HCT116 (cell line): Measurements from ENCODE around the gene ZBTB33. TPM values are rescaled to one million over a fixed set of nuclear protein-coding genes. Genes with fewer than 3 reads are reported as not detected.

ENCODE experiments used
- ATAC-seq: fragments of 200-7000 bp; cut with Tn5 transposase; 2 replicates; pipeline ENCODE4 v1.9.1; 2020; ENCODE audit warnings: mild to moderate bottlenecking, moderate library complexity
- BruUV-seq: library from RNA; stranded (reverse); fragments of 400-500 nt; replicated peaks from 2 replicates; lab custom pipeline; 2021; lab: Mats Ljungman, UMichigan
- CTCF ChIA-PET: fragments of 300-600 bp; sonication (Branson Sonifier 250); formaldehyde crosslinking; loops from one replicate; lab custom pipeline; 2021; ENCODE audit warnings: antibody characterized with exemption; lab: Charles Lee
- POLR2A ChIA-PET: fragments of 300-600, 350-600 bp; sonication (Branson Sonifier 250); formaldehyde crosslinking; loops from one replicate; lab custom pipeline; 2021; ENCODE audit warnings: antibody characterized with exemption; lab: Charles Lee
- RAD21 ChIA-PET, 2 experiments: fragments of 300-600 bp; sonication (Branson Sonifier 250); formaldehyde crosslinking; loops; one replicate each; lab custom pipeline; 2023; ENCODE audit warnings: low total read pairs in 2 of 2; ENCODE audit not compliant: uncharacterized antibody in 2 of 2, unreplicated experiment in 2 of 2, low non-redundant PET in 1 of 2; lab: Charles Lee
- DNase-seq: peaks from one replicate; pipeline ENCODE4 v3.0.0-alpha.2; 2010; ENCODE audit warnings: low read depth, low spot score
- H2AFZ ChIP-seq: fragments of 200-600 bp; shearing (Covaris generic), sonication (generic); 2 replicates; pipeline ENCODE4 v1.6.1; 2017; ENCODE audit warnings: low read depth, mixed run types, mixed read lengths, antibody characterized with exemption, low read length; ENCODE audit not compliant: poor library complexity, severe bottlenecking
- H3K27ac ChIP-seq: 2 replicates; pipeline ENCODE4 v1.5.1; 2012; ENCODE audit warnings: low read depth, low read length
- H3K27me3 ChIP-seq: fragments of 200-600 bp; sonication (generic); 2 replicates; pipeline ENCODE4 v1.6.1; 2016; ENCODE audit warnings: mixed run types, low read length, mixed read lengths; ENCODE audit not compliant: insufficient read depth
- H3K36me3 ChIP-seq, 2 experiments: fragments of 200-500 bp in 1 of 2; fragments of 200-600 bp in 1 of 2; sonication (Bioruptor generic) in 1 of 2; sonication (generic) in 1 of 2; 2 replicates each; pipeline versions ENCODE4 v1.5.1 to v1.6.1; 2014 to 2016; ENCODE audit warnings: low read length in 2 of 2, inconsistent platforms in 1 of 2, mixed read lengths in 1 of 2, mixed run types in 1 of 2; ENCODE audit not compliant: insufficient read depth in 2 of 2, control insufficient read depth in 1 of 2
- H3K4me1 ChIP-seq, 2 experiments: fragments of 200-600 bp in 1 of 2; sonication (generic) in 1 of 2; 2 replicates each; pipeline versions ENCODE4 v1.5.1 to v1.6.1; 2012 to 2017; ENCODE audit warnings: low read length in 2 of 2, inconsistent platforms in 1 of 2, mild to moderate bottlenecking in 1 of 2, mixed read lengths in 1 of 2, mixed run types in 1 of 2, moderate library complexity in 1 of 2; ENCODE audit not compliant: insufficient read depth in 2 of 2, control insufficient read depth in 1 of 2
- H3K4me2 ChIP-seq: fragments of 200-600 bp; sonication (generic); 2 replicates; pipeline ENCODE4 v1.6.1; 2017; ENCODE audit warnings: mixed run types, low read length, mixed read lengths
- H3K4me3 ChIP-seq, 2 experiments: fragments of 200-600 bp in 1 of 2; sonication (generic) in 1 of 2; replicated peaks in 1 of 2; 2 replicates each; pipeline ENCODE4 v1.5.1; 2011 to 2016; ENCODE audit warnings: low read length in 2 of 2, control low read depth in 1 of 2, low read depth in 1 of 2, mild to moderate bottlenecking in 1 of 2, mixed read lengths in 1 of 2, mixed run types in 1 of 2
- H3K79me2 ChIP-seq: fragments of 200-600 bp; sonication (generic); 2 replicates; pipeline ENCODE4 v1.6.1; 2017; ENCODE audit warnings: mild to moderate bottlenecking, mixed run types, low read length, moderate library complexity, mixed read lengths; ENCODE audit not compliant: insufficient read depth
- H3K9ac ChIP-seq: fragments of 200-600 bp; sonication (generic); 2 replicates; pipeline ENCODE4 v1.6.1; 2016; ENCODE audit warnings: low read length, mixed read lengths
- H3K9me2 ChIP-seq: fragments of 200-600 bp; sonication (generic), shearing (Covaris generic); 2 replicates; pipeline ENCODE4 v1.6.1; 2017; ENCODE audit warnings: mixed run types, mild to moderate bottlenecking, moderate library complexity; ENCODE audit not compliant: insufficient read depth
- H3K9me3 ChIP-seq, 2 experiments: fragments of 200-500 bp in 1 of 2; fragments of 200-600 bp in 1 of 2; sonication (Bioruptor generic) in 1 of 2; sonication (generic) in 1 of 2; 2 replicates each; pipeline ENCODE4 v1.6.1; 2014 to 2017; ENCODE audit warnings: low read length in 2 of 2, mixed read lengths in 2 of 2, inconsistent platforms in 1 of 2, low read depth in 1 of 2, mild to moderate bottlenecking in 1 of 2, mixed run types in 1 of 2, moderate library complexity in 1 of 2; ENCODE audit not compliant: control insufficient read depth in 1 of 2, insufficient read depth in 1 of 2
- H4K20me1 ChIP-seq: fragments of 200-600 bp; sonication (generic), shearing (Covaris generic); 2 replicates; pipeline ENCODE4 v1.6.1; 2017; ENCODE audit warnings: mixed run types, mild to moderate bottlenecking, moderate library complexity; ENCODE audit not compliant: insufficient read depth
- CBX3 ChIP-seq: IDR thresholded peaks from 2 replicates; pipeline ENCODE4 v1.6.1; 2012; ENCODE audit warnings: low read depth
- CEBPB ChIP-seq: IDR thresholded peaks from 2 replicates; pipeline ENCODE4 v1.6.1; 2012; ENCODE audit warnings: low read depth
- CTCF ChIP-seq, 3 experiments: fragments of 200-600 bp in 1 of 3; sonication (generic) in 1 of 3; IDR thresholded peaks in 2 of 3; conservative IDR thresholded peaks in 1 of 3; 2 replicates each; pipeline ENCODE4 v1.5.1; 2012 to 2017; ENCODE audit warnings: low read depth in 2 of 3, low read length in 2 of 3, antibody characterized with exemption in 1 of 3, borderline replicate concordance in 1 of 3, control low read depth in 1 of 3, mild to moderate bottlenecking in 1 of 3, mixed read lengths in 1 of 3, mixed run types in 1 of 3, moderate library complexity in 1 of 3; ENCODE audit not compliant: insufficient read depth in 1 of 3
- EGR1 ChIP-seq: IDR thresholded peaks from 2 replicates; pipeline ENCODE4 v1.6.1; 2012; ENCODE audit warnings: low read depth
- EZH2phosphoT487 ChIP-seq: fragments of 200-600 bp; IDR thresholded peaks from 2 replicates; pipeline ENCODE4 v1.6.1; 2018; ENCODE audit warnings: antibody characterized with exemption, borderline replicate concordance
- FOSL1 ChIP-seq: IDR thresholded peaks from 2 replicates; pipeline ENCODE4 v1.6.1; 2012; ENCODE audit warnings: low read depth
- JUND ChIP-seq: IDR thresholded peaks from 2 replicates; pipeline ENCODE4 v1.6.1; 2012
- MAX ChIP-seq: IDR thresholded peaks from 2 replicates; pipeline ENCODE4 v1.6.1; 2012
- POLR2AphosphoS5 ChIP-seq: IDR thresholded peaks from 2 replicates; pipeline ENCODE4 v1.6.1; 2011; ENCODE audit warnings: mild to moderate bottlenecking, low read depth, low read length, moderate library complexity
- REST ChIP-seq: IDR thresholded peaks from 2 replicates; pipeline ENCODE4 v1.6.1; 2012; ENCODE audit warnings: low read depth
- SIN3A ChIP-seq: IDR thresholded peaks from 2 replicates; pipeline ENCODE4 v1.6.1; 2012; ENCODE audit warnings: low read depth
- SP1 ChIP-seq: IDR thresholded peaks from 2 replicates; pipeline ENCODE4 v1.6.1; 2012; ENCODE audit warnings: low read depth
- SRF ChIP-seq: IDR thresholded peaks from 2 replicates; pipeline ENCODE4 v1.6.1; 2012; ENCODE audit warnings: low read depth
- YY1 ChIP-seq: IDR thresholded peaks from 2 replicates; pipeline ENCODE4 v1.6.1; 2011; ENCODE audit warnings: low read length, low read depth, moderate library complexity, mild to moderate bottlenecking; ENCODE audit not compliant: insufficient replicate concordance; ENCODE audit errors: extremely low read depth
- ZFX ChIP-seq: fragments of 450-650 bp; IDR thresholded peaks from 2 replicates; pipeline ENCODE4 v1.6.1; 2017
- ZNF274 ChIP-seq: fragments of 200-500 bp; sonication (Bioruptor generic); IDR thresholded peaks from 2 replicates; pipeline ENCODE4 v1.6.1; 2014; ENCODE audit warnings: mild to moderate bottlenecking, low read depth, low read length, inconsistent platforms
- intact Hi-C: fragments of 100-400 bp; cut with micrococcal nuclease; formaldehyde crosslinking; loops from 2 replicates; pipeline ENCODE4 v1.10.0; 2022
- total RNA-seq: library from RNA; stranded (reverse); gene quantifications from one replicate; pipeline ENCODE4 v1.2.1, GENCODE V29; 2021; ENCODE audit not compliant: unreplicated experiment

The ZBTB33 gene
- total RNA-seq, 1 experiment from 2014 or later, result 12.3 TPM

GRCh38 chrX:120242813-120243212 lies 7.8 kb upstream of the ZBTB33 start:
- DNase-seq, result no peak
- TF ChIP-seq POLR2AphosphoS5 (no peak), MAX (no peak), YY1 (no peak), CEBPB (no peak), EZH2phosphoT487 (no peak), REST (no peak), FOSL1 (no peak), SP1 (no peak), SRF (no peak), SIN3A (no peak), ZFX (no peak), CTCF (IDR thresholded peaks at IDR 0.05 in 2 of 3, conservative IDR thresholded peaks at IDR 0.05 in 1 of 3; ENCODE audit: borderline replicate concordance in 1 of 3, insufficient read depth in 1 of 3, low read depth in 2 of 3, low read length in 2 of 3) (no peak), ZNF274 (no peak), CBX3 (no peak), EGR1 (no peak), JUND (no peak)
- TF ChIP-seq, all 23 proteins: peak for 0
- no peaks in the 10 kb centered on the region for H3K79me2 ChIP-seq
- no peak overlapping the region for H3K4me2 ChIP-seq
- ChIA-PET RAD21 (no interaction called here), POLR2A (no interaction called here), CTCF (interaction anchor here (1.4 kb wide), 1 partner anchor 29 kb away, joined by 4 read pairs; no protein-coding TSS in a partner anchor)
- no peaks in the 10 kb centered on the region for H3K27me3 ChIP-seq
- BruUV-seq, result no TSS peak
- H3K4me3 ChIP-seq, result no peak overlapping the region
- H3K9ac ChIP-seq, result no peak overlapping the region
- ATAC-seq, result no peak
- H4K20me1 ChIP-seq, result no peaks in the 10 kb centered on the region
- no peak overlapping the region for H3K27ac ChIP-seq
- intact Hi-C loops, result no loop called here
- H3K9me2 ChIP-seq, result no peaks in the 10 kb centered on the region
- H2AFZ ChIP-seq, result no peak overlapping the region
- H3K36me3 ChIP-seq, result no peaks in the 10 kb centered on the region
- H3K9me3 ChIP-seq, result no peaks in the 10 kb centered on the region
- peaks cover 0 to 6% of the 10 kb centered on the region in 2 experiments; a peak in 2 of 4 replicates for H3K4me1 ChIP-seq
